Activated effector memory CD4-positive, alpha-beta T cell treated with anti-CD3 and anti-CD28 coated beads, Interleukin-2, amount 50 U/mL, for 16 hours (primary cell): ENCODE data around the gene CCR3.

ENCODE experiments used
- DNase-seq: peaks from one replicate; pipeline ENCODE4 v3.0.0-alpha.2; 2020

Gene CCR3

DNA sequence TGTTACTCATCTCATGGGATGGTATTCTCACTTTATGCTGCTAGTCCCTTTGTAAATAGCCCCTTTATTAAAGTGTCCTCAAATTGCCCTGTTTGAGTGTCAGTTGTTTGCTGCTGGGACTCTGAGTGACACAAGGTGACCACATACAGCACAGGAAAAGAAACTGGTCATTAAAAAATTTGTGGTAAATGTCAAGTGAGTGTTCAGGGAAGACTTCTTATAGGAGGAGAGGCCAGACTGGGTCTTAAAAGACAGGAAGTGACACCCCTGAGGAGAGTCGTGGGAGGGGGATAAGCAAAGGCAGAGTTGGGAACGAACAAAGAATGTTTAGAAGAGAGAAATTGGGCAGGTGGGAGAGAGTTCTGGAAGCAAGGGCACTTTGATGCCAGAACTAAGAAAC, 35.2 kb downstream of the CCR3 start:
- DNase-seq, result no peak

DNA sequence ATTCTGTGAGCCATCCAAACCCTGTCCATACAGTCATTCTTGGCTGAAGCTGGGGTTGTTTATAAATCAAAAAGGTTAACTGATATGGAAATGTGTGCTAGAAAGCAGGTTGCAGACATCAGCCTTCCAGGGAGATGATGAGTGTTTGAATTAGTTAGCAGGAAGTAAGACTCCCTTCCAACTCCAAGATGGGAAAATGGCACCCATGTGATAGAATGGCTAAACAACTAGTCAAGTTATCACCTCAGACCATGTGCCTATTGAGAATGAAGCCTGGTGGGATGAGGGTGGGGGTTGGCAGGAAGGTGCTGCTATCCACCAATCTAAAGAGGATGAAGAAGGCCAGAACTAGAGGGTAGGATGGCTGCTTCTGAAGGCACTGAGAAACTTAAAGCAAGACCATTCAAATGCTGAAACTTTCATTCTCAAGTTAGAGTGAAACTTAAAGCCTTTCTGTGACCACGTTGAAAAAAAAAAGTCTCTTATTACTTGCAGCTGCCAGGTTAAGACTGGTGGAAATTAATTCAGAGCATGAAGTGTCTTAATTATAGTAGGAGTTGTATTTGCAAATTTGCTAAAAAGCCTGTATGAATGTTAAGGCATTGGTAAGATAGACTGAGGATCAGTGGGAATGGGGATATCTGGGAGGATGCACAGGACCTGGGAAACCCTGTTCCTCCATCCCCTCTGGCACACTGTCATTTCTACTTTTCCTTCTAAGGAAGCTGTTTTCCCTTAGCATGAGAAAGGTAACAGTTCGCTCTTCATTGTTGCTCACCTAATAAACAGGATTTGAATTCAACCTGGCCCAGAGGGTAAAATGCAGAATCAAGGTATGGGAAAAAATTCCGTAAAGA, 36.8 kb downstream of the CCR3 start:
- no peak for DNase-seq

DNA sequence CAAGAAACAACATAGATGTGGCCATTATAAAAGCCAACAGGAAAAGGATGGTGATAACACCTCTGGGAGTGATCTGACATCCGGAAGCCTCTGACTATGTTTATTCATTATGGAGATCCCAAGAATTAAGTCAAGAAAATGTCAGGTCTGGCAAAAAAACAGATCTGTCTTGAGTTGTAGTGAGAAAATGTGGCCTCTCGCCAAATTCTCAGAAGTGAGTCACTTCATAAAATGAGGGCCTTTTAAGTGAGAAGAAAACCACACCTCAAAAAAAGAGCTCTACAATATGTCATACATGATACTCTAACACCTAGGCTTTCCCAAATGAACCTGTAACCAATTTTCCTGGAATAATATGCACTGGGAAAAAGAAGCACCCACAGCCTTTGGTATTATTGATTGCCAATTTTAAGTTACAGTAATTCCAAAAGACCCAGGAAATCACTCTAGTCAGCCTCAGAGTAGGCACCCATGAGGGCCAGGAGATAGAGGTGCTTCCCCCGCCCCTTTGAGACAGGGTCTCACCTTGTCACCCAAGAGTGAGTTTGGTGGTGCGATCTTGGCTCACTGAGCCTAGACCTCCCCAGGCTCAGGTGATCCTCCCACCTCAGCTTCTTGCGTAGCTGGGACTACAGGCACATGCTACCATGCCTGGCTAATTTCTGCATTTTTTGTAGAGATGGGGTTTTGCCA, 38.0 kb downstream of the CCR3 start:
- no peak for DNase-seq

DNA sequence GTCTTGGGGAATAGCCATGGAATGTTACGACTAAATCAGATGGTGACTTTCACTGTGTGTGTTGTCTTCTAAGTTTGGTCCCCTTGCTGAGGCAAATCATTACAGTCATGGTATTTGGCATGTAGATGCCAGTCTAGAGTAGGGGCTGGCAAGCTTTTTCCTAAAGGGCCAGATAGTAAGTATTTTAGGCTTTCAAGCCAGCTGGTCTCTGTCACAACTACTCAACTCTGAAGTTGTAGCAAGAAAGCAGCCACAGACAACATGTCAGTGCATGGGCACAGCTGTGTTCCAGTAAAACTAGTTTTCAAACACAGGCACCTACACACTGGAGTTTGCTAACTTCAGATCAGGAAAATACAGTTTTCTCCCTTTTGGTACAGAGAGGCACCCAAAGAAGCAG, 39.3 kb downstream of the CCR3 start:
- DNase-seq, result no peak

DNA sequence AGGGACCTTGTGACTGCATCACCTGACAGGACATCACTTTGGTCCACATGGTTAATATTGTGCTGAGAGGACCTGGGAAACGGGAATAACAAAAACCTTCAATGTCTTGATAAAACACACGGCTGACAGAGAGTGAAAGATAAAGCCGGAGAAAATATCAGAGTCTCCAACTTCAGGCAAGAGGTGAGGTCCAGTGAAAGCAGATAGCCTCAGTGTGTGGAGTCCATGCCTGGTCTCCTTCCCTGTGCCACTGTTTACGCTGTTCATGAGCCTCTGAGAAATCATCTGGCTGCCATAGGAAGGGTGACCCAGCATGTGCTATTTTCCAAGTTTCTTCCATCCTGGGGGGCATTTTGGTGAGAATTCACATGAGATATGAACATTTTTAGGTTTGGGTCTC, 39.8 kb downstream of the CCR3 start:
- DNase-seq, result no peak

DNA sequence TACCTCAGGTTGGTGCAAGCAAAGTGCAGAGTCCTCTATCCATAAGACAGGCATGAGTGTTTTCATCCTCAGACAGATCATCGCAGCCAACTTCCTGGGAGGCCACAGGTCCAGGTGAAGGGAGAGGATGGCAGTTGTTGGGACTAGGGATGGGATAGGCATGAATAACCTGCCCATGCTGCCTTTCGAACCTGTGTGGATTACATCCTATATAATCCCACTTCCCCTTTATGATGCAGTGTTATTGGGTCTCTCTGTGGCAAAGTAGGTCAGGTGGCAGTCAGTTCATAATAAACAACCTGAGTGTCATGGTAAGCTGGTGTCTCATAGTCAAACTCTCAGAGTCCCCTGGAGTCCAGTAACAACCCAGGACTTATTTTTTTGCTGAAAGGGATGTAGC, 40.4 kb downstream of the CCR3 start:
- no peak for DNase-seq

DNA sequence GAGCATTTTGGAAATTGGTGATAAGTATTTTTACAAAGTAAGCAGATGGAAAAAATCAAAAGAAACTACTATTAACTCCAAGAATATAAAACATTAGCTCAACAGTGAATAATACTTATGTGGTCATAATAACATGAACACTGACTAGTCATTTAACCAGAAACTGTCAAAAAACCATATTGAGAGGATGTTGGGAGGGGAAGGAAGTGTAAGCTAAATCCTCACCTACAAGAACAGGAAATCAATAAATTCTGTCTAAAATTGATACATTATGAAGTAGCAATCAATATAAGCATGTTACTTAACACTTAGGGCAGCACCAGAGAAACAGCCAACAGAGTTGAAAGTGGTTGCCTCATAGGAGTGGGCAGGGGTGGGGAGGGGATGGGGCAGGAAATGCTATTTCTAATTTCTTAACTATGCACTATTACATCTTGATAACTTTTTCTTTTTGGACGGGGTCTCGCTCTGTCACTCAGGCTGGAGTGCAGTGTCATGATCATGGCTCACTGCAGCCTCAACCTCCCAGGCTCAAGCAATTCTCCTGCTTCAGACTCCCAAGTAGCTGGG, 41.7 kb downstream of the CCR3 start:
- no peak for DNase-seq

DNA sequence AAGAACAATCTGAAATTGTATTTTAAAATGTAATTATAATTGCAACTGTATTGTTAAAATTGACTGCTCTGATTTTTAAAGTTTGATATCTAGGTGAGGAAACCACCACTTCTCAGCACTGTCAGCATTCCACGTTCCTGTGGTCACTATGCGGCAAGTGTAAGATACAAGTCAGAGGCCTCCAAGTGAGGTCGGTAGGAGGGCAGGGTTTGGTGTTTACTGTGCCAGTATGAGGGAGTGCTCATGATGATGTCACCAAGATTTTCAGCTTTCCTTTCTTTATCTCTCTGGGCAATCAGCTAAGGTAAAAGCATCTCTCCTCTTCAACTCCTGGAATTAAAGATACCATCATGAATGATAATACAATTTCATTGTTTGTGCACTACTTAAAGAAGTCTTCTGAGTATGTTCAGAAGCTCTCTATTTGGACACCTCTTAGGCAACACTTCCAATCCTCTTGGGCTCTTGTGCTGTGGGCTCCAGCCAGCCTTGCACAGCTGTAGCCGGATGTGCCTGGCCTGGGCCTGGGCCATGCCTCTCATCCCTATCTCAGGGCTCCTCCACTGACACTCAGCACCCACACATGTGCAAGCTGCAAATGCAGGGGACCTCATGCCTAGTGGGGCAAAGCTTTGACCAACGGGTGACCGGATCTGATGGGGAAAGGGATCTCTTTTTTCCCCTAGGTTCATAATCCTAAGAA, 42.9 kb downstream of the CCR3 start:
- DNase-seq, result peak; percentile 80

DNA sequence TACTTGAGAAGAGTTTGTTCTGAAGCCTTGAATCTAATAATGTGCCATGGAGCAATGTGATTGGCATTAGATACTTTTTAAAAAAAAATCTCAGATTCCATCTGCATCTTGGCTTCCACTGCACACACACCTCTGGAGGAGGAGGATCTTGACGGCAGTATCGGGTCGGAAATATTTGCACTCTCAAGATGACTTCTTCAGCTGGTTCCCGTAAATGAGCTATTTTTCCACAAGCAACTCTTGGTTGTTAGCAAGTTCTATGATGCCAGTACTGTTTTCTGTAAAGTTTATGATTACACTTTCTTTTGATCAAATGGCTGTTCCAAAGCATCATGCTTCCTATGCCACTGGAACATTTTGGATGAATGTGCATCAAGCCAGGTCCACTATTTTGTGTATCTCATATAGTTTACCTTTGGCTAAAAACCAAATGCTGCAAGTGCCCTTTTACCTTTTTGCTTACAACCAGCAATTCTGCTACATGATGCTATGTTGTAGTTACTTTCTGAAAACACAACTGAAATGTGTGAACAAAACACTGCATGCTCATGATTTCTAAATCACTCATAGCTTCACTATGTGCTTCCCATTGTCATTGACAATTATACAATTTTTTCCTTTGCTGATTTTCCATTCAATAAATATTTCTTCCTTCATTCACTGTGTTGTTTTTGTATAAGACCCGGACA, 43.8 kb downstream of the CCR3 start:
- no peak for DNase-seq

DNA sequence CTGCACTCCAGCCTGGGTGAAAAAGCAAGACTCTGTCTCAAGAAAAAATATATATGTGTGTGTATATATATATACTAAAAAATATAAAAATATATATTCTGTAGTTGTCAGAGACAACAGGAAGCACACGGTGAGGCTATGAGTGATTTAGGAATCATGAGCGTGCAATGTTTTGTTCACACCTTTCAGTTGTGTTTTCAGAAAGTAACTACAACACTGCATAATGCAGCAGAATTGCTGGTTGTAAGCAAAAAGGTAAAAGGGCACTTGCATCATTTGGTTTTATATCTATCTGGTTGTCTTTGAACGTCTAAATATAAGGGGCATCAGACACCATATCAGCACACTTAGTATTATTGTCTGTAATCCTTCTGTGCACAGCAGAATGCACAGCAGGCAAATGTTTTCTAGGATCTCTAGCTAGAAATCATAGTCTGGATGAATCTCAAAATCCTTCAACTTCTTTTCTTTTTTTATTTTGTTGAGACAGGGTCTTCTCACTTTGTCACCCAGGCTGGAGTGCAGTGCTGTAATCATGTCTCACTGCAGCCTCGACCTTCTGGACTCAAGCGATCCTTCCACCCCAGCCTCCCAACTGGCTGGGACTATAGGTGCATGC, 44.8 kb downstream of the CCR3 start:
- DNase-seq, result no peak

DNA sequence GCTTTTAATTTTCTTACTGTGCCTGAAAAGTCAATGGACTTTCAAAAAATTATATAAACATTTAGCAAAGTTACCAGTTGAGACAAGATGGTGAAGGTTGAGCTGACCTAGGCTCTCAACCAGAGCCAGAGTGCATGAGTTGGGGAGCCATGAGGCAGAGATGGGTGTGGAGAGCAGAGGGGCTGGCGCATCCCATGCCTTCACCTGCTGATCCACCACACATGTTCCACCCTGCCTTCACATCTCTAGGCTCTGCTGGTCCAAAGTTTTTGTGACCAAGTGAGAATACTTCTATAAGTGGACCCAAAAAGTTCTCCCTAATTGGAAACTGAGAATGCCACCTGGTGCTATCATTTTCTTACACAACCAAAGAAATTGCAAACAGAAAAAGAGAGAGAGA, 47.3 kb downstream of the CCR3 start:
- no peak for DNase-seq

DNA sequence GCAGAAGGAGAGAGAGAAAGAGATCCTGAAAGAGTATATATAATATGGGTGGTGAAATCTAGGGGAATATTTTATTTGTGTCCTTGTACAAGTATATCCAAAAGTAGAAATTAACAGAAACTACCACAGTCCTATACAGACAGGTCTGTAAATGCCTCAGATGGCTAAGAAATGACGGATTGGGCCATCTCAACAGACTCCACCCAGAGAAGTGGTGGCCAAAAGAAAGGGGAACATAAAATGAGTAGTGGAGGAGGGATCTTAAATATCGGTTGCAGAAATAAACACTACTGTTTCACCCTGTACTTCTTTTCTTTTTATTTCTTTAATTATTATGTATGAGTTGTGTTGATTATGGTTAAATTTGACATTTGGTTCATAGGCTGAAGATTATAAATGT, 47.7 kb downstream of the CCR3 start:
- DNase-seq, result no peak

DNA sequence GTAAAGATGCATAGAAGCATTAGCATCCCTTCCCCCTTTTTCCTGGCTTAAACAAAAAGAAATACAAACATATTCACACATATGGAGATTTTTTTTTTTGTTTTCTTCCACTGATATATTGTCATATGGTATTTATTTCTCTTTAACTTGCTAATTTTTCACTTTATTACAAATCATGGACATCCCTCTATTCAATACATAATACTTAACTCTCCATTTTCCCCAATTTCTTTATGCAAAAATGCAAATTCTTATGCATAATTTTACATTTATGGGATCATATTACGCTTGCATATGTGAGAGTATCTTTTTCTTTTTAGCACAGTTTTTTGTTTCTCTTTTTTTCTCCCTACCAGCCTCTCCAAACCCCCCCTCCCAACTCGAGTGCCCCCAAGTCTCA, 48.8 kb downstream of the CCR3 start:
- no peak for DNase-seq

DNA sequence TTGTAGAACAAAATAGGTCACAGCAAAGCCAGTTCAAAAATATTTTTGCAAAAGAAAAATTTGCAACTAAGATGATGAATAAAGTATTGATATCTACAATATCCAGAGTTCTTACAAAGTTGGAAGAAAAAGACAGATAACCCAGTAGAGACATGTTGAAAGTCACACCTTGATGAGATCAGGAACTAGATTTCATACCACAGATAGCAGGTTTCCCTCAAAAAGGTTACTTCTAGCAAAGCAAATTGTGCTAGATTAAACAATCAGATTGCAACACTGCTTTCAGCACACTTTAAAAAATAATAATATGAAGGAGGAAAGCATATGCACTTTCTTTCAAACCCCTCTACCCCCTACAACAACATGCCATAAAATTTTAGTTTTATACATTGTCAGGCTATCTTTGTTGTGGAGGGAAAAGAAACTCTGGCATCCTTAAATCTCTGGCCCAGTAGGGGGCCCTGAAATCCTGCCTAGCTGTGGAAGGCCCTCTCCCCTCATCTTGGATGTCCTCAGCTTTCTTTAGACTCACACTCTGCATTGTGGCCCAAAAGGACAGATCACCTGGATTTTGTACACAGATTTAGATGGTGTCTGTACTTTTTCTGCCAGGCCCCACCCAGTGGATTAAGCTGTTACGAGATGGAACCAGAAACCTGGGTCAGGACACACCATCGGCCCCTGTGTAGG, 50.9 kb downstream of the CCR3 start:
- DNase-seq, result no peak

DNA sequence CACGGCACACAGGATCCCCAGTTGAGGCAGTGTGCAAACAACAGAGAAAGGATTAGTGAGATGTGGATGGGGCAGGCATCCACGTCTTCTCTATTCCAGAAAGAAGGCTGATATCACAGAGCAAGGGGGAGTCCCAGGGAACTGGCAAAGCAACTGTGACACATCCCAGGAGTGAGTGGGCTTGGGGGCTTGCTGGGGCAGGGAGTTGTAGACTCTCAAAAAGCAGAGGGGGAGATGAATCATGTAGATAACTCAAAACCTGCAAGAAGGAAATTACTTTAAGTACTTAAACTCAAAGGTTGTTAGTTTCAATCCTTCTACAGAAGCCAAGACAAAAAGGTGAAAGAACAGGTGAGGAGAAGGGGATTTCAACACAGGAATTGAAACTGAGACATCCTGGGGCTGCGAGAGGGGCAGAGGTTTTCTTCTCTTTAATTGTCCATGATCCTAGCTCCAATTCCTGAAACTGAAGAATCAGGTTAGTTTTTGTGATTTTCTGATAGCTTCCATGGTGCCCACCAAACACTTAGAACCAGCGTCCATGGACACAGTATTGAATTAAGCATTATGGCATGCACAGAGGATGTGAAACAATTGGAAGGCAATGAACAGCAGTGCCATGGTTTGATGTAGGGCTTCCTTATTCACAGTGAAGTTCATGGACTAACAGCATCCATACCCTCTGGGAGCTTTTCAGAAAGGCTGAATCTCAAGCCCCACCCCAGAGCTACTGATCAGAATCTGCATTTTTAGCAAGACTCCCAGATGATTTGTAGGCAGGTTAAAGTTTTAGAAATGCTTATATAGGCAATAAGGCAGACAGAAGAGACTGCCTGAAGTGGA, 52.0 kb downstream of the CCR3 start:
- DNase-seq, result peak; percentile 88

DNA sequence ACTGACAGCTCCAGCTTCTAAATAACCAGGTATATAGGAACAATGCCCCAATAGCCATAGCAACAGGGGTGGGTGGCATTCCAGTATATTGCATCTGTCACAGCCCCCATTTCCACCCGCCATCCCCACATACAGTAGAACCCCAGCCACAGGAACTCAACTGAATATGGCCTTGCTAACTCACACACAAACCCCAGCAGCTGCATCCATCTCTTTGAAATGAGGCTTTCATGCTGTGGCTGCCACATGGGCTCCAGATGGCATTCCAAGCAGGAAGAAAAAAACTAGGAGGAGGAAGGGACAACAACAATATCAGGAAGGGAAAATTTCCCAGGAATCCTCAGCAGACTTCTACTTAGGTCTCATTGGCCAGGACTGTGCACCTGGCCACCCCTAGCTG, 54.6 kb downstream of the CCR3 start:
- no peak for DNase-seq

DNA sequence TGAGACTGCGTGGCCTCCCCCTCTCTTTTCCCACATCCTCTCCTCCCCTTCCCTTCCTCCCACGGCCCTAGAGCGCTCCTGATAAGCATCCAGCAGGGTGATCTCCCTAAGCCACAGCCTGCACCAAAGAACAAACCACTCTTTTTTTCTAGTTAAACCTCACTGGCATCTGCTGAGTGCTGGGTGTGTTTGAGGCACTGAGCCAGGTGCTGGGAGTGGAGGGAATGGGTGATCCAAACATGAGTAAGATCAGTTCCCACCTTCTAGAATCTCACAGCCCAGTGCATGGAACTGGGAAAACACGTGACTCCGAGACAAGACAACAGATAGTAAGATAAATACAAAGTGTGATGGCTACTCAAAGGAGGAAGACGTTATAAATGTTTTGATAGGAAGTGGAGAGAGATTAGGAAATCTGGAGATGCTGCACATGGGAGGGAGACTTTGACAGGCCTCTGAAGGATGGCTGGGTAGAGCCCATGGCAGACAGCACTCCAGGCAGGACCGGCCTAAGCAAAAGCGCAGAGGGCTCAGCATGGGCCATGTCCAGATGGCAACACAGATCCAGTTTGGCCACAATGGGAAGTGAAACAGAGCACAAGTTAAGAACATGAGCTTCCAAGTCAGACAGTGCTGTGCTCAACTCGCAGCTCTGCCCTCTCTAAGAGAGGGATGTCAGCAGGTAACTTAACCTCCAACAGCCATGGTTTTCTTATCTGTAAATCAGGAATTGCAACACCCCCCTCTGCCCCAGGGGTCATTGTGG, 55.6 kb downstream of the CCR3 start:
- DNase-seq, result no peak

DNA sequence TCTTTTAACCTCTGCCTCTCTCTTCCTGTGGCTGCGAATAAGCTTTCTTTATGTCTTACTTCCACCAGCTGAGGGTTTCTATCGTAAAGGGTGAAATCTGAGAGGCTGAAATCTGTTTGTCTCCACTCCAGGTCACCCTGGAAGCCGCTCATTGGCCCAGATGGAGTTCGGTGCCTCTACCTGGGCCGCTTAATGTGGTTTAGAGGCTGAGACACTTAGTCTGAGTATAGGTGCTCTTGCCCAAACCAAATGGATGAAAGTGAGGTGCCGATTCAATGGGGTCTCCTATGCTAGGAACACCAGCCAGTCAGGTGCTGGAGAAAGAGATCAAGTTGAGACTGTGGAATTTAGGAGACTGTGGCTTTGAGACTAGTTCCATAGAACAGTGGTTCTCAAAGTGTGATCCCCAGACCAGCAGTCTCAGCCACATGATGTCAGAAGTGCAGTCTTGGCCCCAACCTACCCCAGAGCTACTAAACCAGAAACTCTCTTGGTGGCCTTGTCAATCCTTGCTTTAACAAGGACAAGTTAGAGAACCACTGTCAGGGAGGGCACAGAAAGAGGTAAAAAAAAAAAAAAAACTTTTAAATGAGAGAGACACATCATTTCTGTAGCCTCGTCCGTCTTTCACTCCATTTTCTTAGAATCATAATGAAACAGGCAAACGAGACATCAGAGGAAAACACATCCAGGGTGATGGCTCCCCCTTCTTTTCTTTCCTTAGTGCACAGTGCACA, 56.8 kb downstream of the CCR3 start:
- DNase-seq, result peak; percentile 65
